ENCODE data around the gene KCNQ1.

Gene KCNQ1

DNA sequence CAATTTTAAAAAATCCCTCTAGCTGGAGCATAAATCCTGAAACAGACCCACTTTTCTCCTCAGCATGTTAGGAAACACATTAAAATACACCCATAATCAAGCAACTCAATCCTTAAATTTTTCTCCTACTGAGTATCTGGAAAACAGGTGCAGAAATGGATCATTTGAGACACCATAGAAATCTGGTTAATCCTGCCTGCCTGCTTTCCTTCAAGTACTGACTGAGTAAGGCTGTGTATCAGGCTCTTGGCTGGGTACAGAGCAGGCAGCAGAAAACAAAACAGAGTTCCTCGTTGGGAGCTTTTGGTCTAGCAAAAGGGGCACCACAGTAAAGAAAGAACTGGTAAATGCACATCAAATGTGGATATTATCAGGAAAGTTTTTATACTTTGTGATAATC is 253.1 kb downstream of the KCNQ1 start:
- DNase-seq (ENCODE audit: low spot score): no peak

DNA sequence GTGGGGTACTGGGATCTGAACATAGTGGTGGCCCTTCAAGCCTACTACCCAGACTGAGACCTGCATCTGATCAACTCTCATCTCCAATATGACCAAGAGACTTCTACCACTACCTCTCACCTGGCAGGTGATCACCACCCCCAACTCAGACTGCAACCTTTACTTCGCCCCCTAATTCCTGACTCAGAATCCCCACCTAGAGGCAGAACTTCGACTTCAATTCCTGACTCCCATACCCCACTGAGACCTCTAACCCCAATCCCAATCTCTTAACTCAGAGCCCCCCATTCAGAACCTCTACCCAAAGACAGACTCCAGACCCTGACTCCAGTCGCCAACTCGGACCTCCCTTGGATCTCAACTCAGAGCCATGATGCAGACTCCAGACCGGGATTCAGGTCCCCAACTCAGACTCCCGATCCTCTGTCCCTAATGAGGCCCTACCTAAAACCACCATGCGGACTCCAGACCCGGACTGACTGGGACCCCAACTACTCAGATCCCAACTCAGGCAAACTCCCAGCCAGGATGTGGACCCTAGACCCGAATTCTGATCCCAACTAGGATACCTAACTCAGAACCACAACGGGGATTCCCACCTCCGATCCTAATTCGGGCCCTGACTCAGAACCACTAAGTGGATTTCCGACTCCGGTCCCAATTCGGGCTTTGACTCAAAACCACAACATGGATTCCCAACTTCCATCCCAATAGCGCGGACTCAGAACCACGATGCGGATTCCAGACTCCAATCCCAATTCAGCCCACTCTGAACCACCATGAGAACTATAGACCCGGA is 253.8 kb downstream of the KCNQ1 start:
- no peak for DNase-seq (ENCODE audit: low spot score)

GRCh38 chr11:2699185-2699530 is 254.3 kb downstream of the KCNQ1 start:
- no peak for DNase-seq (ENCODE audit: low spot score)

- DNase-seq (ENCODE audit: low spot score): peak; percentile 89
These were observed 255.0 kb downstream of the KCNQ1 start, which contains the start of gene KCNQ1OT1 for GRCh38 chr11:2699531-2700414. TSS of gene KCNQ1OT1 (minus strand) at chr11:2699994.

GRCh38 chr11:2700415-2701211 is 255.8 kb downstream of the KCNQ1 start:
- peak; percentile 33 for DNase-seq (ENCODE audit: low spot score)

GRCh38 chr11:2701230-2701629 is 256.4 kb downstream of the KCNQ1 start:
- no peak for DNase-seq (ENCODE audit: low spot score)

GRCh38 chr11:2701898-2702434 is 257.2 kb downstream of the KCNQ1 start:
- DNase-seq (ENCODE audit: low spot score): no peak

GRCh38 chr11:2702771-2703362 is 258.1 kb downstream of the KCNQ1 start:
- no peak for DNase-seq (ENCODE audit: low spot score)

DNA sequence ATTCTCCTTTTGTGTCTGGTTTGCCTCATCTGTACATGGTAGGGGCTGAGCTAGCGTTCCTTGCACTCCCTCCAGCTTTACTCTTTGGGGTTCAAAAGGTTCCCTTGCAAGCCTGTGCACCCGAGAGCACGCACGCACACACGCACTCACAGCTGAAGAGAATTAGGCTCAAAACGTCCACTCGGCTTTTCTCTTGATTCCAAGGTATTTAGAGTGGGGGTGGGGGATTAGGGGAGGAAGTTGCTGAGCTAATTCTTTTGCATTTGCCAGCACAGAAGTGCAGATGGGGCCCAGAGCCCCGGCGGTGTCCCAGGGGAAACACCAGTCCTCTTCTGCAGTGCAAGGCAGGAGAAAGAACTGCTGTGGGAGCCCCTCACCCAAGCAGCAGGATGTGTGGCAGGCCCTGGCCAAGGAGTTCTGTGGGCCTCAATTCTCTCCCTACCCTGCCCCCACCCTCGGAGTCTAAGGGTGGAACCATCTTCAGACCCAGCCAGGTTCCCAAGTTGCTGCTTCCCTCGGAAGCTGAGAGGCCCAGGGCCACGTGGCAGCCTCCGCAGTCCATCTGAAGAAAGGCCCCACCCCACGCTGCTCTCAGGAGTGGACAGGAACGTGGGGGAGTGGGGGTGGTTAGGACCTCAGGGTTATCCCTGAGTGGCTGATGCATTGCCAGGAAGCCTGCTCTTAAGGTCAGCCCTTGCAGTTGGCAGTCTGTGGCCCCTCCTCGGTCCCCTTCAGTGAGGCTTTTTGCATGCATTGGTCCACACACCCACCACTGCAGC is 258.7 kb downstream of the KCNQ1 start:
- no peak for DNase-seq (ENCODE audit: low spot score)

DNA sequence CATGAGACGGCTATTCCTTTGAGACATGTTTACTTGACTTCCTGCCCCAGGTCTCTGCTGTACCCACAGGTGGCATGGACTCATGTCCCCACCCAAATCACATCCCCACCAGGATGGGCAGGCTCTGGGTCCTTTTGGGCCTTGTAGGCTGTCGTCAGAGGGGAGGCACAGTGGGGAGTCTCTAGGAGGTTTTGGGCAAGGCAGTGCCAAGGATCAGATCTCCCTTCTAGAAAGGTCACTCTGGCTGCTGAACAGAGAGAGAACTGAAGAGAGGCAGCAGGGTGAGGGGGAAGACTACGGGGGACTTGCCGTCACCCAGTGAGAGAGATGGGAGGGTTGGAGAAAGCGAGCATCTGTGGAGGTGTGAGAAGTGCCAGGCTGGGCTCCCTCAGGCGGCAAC is 259.5 kb downstream of the KCNQ1 start:
- DNase-seq (ENCODE audit: low spot score): no peak

DNA sequence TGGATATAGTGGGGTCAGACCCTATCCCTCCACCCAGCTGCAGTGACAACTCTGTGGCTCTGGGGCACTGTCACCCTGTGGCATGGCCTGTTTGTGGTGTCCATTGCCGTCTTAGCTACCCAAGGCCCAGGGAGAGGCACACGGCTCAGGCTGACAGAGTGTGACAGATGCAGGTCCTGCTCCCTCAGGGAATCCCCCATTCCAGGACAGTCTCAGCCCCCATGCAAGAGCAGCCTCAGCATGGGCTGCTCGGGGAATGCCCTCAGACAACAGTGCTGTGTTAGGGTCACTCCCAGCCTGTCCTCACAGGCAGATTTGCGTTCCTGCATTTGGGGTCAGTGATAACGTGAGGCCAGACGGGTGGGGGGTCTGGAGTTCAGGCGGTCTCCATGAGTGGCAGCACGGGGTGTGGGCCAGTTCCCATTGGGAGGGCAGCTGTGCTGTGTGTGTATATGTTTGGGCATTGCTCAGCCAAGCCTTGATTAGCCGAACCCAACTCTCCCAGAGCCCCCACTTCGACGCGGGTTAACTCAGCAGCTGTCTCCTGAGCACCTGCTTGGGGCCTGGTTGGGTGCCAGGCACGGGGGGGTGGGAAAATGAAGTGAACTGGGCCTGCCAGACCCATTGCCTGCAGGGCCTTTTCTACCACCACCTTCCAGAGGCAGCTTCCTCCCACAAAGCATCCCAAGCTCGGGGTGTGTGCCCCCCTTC is 260.2 kb downstream of the KCNQ1 start:
- no peak for DNase-seq (ENCODE audit: low spot score)

- DNase-seq (ENCODE audit: low spot score): no peak
These were observed 261.5 kb downstream of the KCNQ1 start for GRCh38 chr11:2706321-2706720.

DNA sequence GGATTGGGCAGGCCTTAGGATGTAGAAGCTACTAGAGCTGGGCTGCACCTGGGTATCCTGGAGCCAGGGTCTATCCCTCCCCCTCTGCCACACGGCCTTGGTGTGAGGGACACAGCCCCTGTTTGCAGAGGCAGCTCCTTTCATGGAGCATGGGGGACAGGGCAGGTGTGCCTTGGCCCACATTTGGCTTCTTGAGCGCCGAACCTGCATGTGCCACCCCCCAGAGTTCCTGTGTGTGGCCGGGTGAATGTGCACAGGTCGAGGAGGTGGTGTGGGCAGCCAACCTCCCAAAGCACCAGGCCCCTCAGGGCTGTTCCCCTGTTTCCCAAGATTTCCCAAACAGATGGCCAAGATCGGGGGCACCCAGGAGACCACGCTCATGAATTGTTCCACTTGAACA is 262.9 kb downstream of the KCNQ1 start:
- no peak for DNase-seq (ENCODE audit: low spot score)

- DNase-seq (ENCODE audit: low spot score): no peak
These were observed 263.4 kb downstream of the KCNQ1 start for GRCh38 chr11:2708151-2708581.

DNA sequence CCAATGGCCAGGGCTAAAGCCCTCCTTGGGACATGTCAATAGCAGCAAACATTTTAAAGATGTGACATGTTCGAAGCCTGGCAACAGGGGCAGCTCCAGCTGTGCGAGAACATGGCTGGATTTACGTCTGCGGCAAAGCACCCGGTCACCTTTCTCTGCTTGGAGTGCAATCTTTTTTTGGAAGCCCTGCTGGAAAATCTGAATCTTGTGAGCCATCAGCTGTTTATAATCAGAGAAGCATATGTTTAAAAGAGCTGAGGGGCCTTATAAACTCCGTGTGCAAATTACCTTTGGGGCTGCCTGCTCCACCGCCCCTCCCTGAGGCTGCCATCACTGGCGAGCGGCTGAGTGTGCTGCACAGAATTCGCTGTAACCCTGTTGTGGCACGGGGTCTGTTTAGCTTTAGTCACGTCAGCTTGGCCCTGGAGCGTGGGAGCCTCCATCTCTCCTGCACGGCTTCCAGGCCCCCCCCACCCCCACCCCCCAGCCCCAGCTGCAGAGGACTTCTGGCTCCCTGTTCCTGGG is 264.0 kb downstream of the KCNQ1 start:
- no peak for DNase-seq (ENCODE audit: low spot score)

DNA sequence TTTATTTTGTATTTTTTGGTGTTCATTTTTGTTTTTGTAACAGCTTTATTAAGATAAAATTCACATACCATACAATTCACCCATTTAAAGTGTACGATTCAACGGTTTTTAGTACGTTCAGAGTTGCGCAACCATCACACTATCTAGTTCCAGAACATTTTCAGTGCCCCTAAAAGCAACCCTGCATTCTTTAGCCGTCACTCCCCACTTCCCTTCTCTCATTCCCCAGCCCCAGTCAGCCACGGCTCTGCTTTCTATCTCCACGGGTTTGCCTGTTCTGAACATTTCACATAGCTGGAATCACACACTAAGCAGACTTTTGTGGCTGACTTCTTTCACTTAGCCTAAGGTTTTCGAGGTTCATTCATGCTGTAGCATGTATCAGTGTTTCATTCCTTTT is 264.6 kb downstream of the KCNQ1 start:
- no peak for DNase-seq (ENCODE audit: low spot score)

- no peak for DNase-seq (ENCODE audit: low spot score)
These were observed 266.4 kb downstream of the KCNQ1 start for GRCh38 chr11:2711161-2711560.

DNA sequence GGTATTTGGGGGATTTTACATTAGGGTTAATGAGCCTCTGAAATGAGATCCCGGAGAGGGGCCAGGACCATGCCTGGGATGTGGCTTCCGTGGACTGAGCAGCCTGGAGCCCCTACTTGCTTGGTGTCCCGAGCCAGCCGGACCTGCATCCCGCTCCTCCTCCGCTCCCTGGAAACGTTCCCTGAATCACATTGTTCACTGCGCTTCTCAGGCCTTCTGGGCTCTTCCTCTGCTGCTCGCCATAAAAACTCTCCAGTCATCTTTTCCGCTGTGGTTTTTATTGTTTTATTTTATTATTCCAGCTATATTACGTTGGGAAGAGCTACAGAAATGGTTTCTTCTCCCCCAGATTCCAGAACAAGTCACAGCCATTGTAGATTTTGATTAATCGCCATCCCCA is 268.3 kb downstream of the KCNQ1 start:
- no peak for DNase-seq (ENCODE audit: low spot score)

DNA sequence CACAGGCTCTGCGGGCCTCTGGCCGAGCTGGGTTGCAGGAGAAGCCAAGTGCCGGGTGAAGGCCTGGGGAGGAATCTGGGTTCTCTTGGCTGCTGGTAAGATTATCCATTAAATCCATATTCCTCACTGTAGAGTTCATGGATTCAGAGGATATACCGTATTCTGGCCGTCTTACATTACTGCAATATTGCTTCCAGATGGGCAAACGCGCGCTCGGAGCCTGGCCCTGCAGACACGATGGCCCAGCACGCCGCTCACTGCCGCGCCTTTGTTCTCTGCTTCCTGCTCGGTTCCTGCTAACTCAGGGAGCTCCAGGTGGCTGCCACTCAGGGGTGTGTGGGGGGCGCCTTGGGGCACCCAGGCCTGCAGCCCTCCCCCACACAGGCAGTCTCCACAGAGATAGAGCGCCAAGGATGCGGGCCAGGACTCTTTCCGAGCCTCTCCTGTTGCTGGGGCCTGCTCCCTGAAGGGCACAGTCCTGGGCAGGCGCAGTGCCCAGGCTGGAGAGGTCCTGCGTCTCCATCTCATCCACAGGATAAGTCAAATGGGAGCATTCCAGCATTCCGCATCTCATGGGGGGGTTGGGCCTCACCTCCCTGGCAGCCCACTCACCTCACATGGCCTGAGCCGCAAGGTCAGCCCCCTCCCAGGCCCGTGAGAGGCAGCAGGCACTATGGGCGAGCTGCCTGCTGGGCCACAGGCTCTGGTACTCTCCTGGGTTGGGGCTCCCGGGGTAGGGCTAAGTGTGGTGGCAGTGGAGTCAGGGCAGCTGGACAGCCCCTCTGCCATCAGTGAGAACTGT is 269.1 kb downstream of the KCNQ1 start:
- no peak for DNase-seq (ENCODE audit: low spot score)
